K562 (cell line): ENCODE measurements around the gene MXD3. TPM values are rescaled to one million over a fixed set of nuclear protein-coding genes. Genes with fewer than 3 reads are reported as not detected.

Experiments
- BRD4 ChIP-seq: fragments of 200-600 bp; sonication (generic); IDR thresholded peaks from 2 replicates; pipeline ENCODE4 v1.6.1; 2017; ENCODE audit warnings: inconsistent platforms
- ELF1 ChIP-seq: fragments of 200-800 bp; sonication (Bioruptor generic); IDR thresholded peaks from 2 replicates; pipeline ENCODE4 v1.6.1; 2016; ENCODE audit warnings: missing genetic modification characterization, missing compliant biosample characterization
- MXD1 ChIP-seq: fragments of 250-450 bp; sonication (Bioruptor Pico); IDR thresholded peaks from 2 replicates; pipeline ENCODE4 v1.8.0; 2021; ENCODE audit warnings: borderline replicate concordance, mild to moderate bottlenecking, moderate library complexity; ENCODE audit not compliant: poor library complexity, severe bottlenecking
- REST ChIP-seq, 2 experiments: fragments of 450-650 bp; formaldehyde crosslinking in 1 of 2; IDR thresholded peaks; 2 replicates each; pipeline versions ENCODE4 v1.4.0 to v1.6.1; 2014 to 2020; ENCODE audit warnings: mild to moderate bottlenecking in 2 of 2, borderline replicate concordance in 1 of 2, low read depth in 1 of 2
- SMAD1 ChIP-seq: fragments of 150-350 bp; IDR thresholded peaks from 2 replicates; pipeline ENCODE4 v1.6.1; 2014; ENCODE audit warnings: low read length, low read depth; ENCODE audit not compliant: partially characterized antibody
- TAF1 ChIP-seq: IDR thresholded peaks from 2 replicates; pipeline ENCODE4 v1.6.1; 2011; ENCODE audit warnings: mild to moderate bottlenecking, low read length, moderate library complexity; ENCODE audit not compliant: insufficient read depth, control insufficient read depth, severe bottlenecking; ENCODE audit errors: extremely low read depth
- TBP ChIP-seq: optimal IDR thresholded peaks from 2 replicates; pipeline ENCODE3; 2011; ENCODE audit warnings: low read depth, low read length, improper control_type of control experiment
- TEAD1 ChIP-seq, 2 experiments: fragments of 450-650 bp in 1 of 2; sonication (generic) in 1 of 2; formaldehyde crosslinking; IDR thresholded peaks; 2 replicates each; pipeline versions ENCODE4 v1.4.0 to v1.8.0; 2020 to 2022; ENCODE audit warnings: mild to moderate bottlenecking in 2 of 2, missing genetic modification reagents in 1 of 2
- TFAM ChIP-seq: fragments of 250-450 bp; sonication (Bioruptor Pico); conservative IDR thresholded peaks from 2 replicates; pipeline ENCODE4 v1.5.0; 2021; ENCODE audit warnings: mild to moderate bottlenecking, moderate library complexity
- UBTF ChIP-seq, 2 experiments: IDR thresholded peaks; 2 replicates each; pipeline ENCODE4 v1.6.1; 2012; ENCODE audit warnings: improper control_type of control experiment in 2 of 2, low read depth in 2 of 2, low read length in 2 of 2, borderline replicate concordance in 1 of 2
- USF1 ChIP-seq: sonication (generic); formaldehyde crosslinking; IDR thresholded peaks from 2 replicates; pipeline ENCODE4 v1.9.0; 2022; ENCODE audit warnings: mild to moderate bottlenecking, missing genetic modification reagents
- ZNF197 ChIP-seq: fragments of 200-800 bp; sonication (Bioruptor generic); IDR thresholded peaks from 2 replicates; pipeline ENCODE4 v1.6.1; 2016; ENCODE audit warnings: low read depth, missing genetic modification characterization, missing compliant biosample characterization
- ZNF263 ChIP-seq: sonication (generic); formaldehyde crosslinking; IDR thresholded peaks from 2 replicates; pipeline ENCODE4 v1.8.0; 2022; ENCODE audit warnings: mild to moderate bottlenecking, missing genetic modification reagents, borderline replicate concordance
- polyA plus RNA-seq, 8 experiments: library from polyadenylated mRNA; depleted of rRNA in 4 of 8; stranded (reverse) in 5 of 8; unstranded in 3 of 8; fragments of >200 nt; fragmentation: Nextera tagmentation in 2 of 8; fragmentation: Illumina TruSeq in 1 of 8; extraction: Ambion mirVana in 2 of 8; extraction: Trizol in 1 of 8; gene quantifications; 2 replicates each; pipeline versions ENCODE4 v1.2.1 to v1.2.3, GENCODE V29; 2011 to 2014; ENCODE audit warnings: inconsistent platforms in 1 of 8, missing spikeins in 1 of 8
- total RNA-seq, 7 experiments: library from RNA; depleted of rRNA in 6 of 7; stranded (reverse); fragments of >200 nt in 6 of 7; fragmentation: Illumina TruSeq in 2 of 7; extraction: Trizol in 2 of 7; gene quantifications; 2 replicates each; pipeline versions ENCODE4 v1.2.1 to v1.2.3, GENCODE V29; 2011 to 2021; ENCODE audit warnings: low replicate concordance in 1 of 7

Gene MXD3
- total and polyA plus RNA-seq, 9 of the 15 experiments (the other 6 are each of a cell fraction or from before 2014, with no cell fraction given) = 0.28 to 24.8 (median 4.5) TPM

GRCh38 chr5:177303121-177303924 is 8.4 kb downstream of the MXD3 start, which contains the start of the genes PRELID1 and RAB24 (continued):
- TF ChIP-seq REST (IDR thresholded peaks at IDR 0.05; ENCODE audit: borderline replicate concordance) (peak; percentile 84), REST (CRISPR knock-in tag; IDR thresholded peaks at IDR 0.05; ENCODE audit: low read depth) (no peak), ELF1 (tag) (peak; percentile 84), SMAD1 (no peak), UBTF (IDR thresholded peaks at IDR 0.05; ENCODE audit: borderline replicate concordance in 1 of 2, low read depth in 2 of 2, low read length in 2 of 2) (0 out of 4 replicates have a peak, but pooled peaks of 1 of the 2 experiments have one; percentile 17), USF1 (peak; percentile 96), ZNF197 (CRISPR knock-in tag) (peak; percentile 46; the same call in 1 of the 2 replicates), BRD4 (0 out of 2 replicates have a peak, but pooled peaks have one; percentile 59), TEAD1 (CRISPR knock-in tag; IDR thresholded peaks at IDR 0.05) (peak; percentile 41 to 80; a peak in 1 of 4 replicates), TAF1 (peak; percentile 83), TFAM (CRISPR knock-in tag) (no peak), ZNF263 (peak; percentile 51; the same call in 1 of the 2 replicates), MXD1 (CRISPR knock-in tag) (peak; percentile 61), TBP (peak; percentile 38)
